OCI-LY1 (cell line): Measurements from ENCODE around the gene CATSPER3.

Source experiments
- EZH2 ChIP-seq: fragments of 200-600 bp; sonication (generic), shearing (Covaris generic); IDR thresholded peaks from 2 replicates; pipeline ENCODE4 v1.8.0; 2017; ENCODE audit warnings: borderline replicate concordance, mixed run types, mild to moderate bottlenecking, antibody characterized with exemption, low read length, moderate library complexity, mixed read lengths
- TF ChIP-seq, protein P1 (sequence below): fragments of 200-600 bp; sonication (generic), shearing (Covaris generic); IDR thresholded peaks from 2 replicates; pipeline ENCODE4 v1.5.1; 2017; ENCODE audit warnings: mild to moderate bottlenecking, antibody characterized with exemption, low read length, moderate library complexity, mixed read lengths

DNA sequence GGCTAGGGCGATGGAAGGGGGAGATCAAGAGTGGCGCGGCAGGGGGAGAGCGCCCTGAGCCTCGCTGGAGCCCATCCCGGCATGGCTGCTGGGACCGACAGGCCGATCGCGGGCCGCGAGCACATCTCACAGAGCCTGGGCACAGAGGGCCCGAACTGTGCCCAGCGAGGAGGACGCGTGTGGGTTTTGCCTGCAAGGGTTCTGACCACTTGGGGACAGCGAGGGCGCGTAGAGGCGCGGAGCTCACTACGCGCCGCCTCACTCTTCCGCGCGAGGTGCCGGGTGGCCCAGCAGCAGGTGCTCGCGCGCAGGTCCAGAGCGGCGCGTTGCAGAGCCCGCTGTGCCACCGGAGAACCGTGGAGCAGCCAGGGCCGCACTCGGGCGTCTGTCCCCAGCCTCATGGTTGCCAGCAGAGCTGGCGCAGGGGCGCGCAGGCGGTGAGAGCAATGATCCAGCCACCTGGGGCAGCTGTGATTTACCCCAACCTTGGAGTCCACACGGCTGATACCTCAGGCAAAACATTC lies 82.6 kb downstream of the CATSPER3 start:
- TF ChIP-seq, protein P1, sequence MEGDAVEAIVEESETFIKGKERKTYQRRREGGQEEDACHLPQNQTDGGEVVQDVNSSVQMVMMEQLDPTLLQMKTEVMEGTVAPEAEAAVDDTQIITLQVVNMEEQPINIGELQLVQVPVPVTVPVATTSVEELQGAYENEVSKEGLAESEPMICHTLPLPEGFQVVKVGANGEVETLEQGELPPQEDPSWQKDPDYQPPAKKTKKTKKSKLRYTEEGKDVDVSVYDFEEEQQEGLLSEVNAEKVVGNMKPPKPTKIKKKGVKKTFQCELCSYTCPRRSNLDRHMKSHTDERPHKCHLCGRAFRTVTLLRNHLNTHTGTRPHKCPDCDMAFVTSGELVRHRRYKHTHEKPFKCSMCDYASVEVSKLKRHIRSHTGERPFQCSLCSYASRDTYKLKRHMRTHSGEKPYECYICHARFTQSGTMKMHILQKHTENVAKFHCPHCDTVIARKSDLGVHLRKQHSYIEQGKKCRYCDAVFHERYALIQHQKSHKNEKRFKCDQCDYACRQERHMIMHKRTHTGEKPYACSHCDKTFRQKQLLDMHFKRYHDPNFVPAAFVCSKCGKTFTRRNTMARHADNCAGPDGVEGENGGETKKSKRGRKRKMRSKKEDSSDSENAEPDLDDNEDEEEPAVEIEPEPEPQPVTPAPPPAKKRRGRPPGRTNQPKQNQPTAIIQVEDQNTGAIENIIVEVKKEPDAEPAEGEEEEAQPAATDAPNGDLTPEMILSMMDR: no peak
- TF ChIP-seq EZH2: no peak
